Measurements from ENCODE around the gene FUT8.

Gene FUT8

GRCh38 chr14:65783101-65783500, 370.6 kb downstream of the FUT8 start:
- DNase-seq: no peak

- DNase-seq: no peak
Measured at GRCh38 chr14:65783576-65783975, 371.0 kb downstream of the FUT8 start.

- DNase-seq: no peak
Measured at GRCh38 chr14:65784574-65784973, 372.0 kb downstream of the FUT8 start.

DNA sequence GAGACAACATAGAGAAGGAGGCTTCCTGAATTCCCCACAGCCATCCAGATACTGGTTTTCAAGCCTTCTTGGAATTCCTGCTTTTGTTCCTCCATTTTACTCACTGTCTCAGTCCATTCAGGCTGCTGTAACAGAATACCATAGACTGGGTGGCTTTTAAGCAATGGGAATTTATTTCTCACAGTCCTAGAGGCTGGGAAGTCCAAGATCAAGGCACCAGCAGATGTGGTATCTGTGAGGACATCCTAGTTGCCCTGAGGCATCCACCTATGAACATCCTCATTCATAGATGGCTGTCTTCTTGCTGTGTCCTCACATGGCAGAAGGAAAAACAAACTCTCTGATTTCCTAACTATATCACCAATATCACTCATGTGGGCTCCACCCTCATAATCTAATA, 374.9 kb downstream of the FUT8 start:
- no peak for DNase-seq

GRCh38 chr14:65788876-65789275, 376.3 kb downstream of the FUT8 start:
- no peak for DNase-seq

DNA sequence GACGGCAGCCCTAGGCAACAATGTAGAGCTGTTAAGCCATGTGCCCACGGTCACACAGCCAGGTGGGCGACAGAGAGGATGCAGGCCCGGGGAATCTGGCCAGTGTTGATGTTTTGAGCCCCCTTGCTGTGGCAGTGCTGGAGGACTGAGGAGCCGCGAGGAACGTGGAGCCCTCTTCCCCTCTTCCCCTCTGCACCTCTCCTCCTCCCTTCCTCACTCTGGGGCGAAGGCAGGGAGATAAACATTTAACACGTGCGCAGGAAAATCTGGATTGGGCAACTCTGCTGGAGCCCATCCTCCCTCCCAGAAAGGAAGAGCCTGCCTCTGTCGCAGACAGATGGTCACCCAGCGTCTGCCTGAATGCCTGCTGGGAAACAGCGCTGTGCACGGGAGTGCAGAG, 376.8 kb downstream of the FUT8 start:
- DNase-seq: no peak

GRCh38 chr14:65790172-65790815, 377.8 kb downstream of the FUT8 start:
- DNase-seq: no peak

- peak; percentile 12 for DNase-seq
Measured at GRCh38 chr14:65791191-65791981, 378.9 kb downstream of the FUT8 start.

DNA sequence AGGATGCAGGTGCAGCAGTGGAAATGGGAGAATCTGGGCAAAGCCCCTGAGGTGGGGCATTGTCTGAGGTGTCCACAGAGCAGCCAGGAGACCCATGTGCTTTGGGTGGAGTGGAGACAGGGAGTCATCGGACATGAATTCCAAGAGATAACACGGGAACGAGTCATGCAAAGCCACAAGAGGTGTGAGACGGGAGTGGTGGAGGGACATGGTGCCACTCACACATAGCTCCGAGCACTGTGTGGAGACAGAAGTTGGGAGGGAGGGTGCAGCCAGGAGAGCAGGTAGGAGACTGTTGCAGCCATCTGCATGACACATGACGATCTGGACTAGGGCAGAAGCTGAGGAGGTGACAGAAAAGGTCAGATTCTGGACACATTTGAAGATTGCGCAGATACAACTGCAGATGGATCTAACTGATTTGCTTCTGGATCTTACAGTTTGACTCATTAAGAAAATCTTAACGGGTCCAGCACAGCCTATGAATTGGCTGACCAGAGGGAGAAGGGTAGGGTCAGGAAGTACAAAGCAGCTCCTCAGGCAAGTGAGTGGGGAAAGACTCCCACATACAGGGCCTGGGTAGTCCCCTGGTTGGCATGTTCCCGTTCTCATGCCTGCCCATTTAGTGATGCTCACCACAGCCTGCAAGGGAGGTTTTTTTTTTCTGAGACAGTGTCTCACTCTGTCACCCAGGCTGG, 379.8 kb downstream of the FUT8 start:
- DNase-seq: no peak

All from T-helper 9 cell (primary cell).